ENCODE data around the gene HLCS. TPM values are rescaled to one million over a fixed set of nuclear protein-coding genes. Genes with fewer than 3 reads are reported as not detected.
"Not testable (repeated sequence)": the region's sequence is repeated elsewhere in the genome, so short reads cannot be mapped to it uniquely, and the experiment has no call there.

Gene HLCS
- total and polyA plus RNA-seq, 2 of the 4 experiments (the other 2 are of a cell fraction), result 10.6 to 21.0 TPM

DNA sequence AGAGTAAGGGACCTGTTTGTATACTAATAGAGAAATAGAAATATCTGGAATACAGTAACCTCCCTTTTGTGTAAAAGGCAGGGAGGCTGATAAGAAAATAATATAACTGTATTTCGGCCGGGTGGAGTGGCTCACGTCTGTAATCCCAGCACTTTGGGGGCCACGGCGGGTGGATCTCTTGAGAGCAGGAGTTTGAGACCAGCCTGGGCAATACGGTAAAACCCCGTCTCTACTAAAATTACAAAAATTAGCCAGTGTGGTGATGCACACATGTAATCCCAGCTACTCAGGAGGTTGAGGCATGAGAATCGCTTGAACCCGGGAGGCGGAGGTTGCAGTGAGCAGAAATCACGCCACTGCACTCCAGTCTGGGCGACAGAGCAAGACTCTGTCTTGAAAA, 28.8 kb upstream of the HLCS start:
- H2AK5ac ChIP-seq (ENCODE audit: low read depth, low read length); DNase-seq; H2BK120ac ChIP-seq (ENCODE audit: low read depth, low read length); H3K4me1 ChIP-seq (ENCODE audit: control insufficient read depth, insufficient read depth, low read length); BruUV-seq (replicated peaks); H3K9me3 ChIP-seq (ENCODE audit: control insufficient read depth, insufficient read depth, low read length); in situ Hi-C loops (cut with MboI; ENCODE audit: low sequenced_read_pairs); H3K27ac ChIP-seq (ENCODE audit: insufficient read depth, low read length); dilution Hi-C loops (cut with HindIII; ENCODE audit: low sequenced_read_pairs, unreplicated experiment); H2BK20ac ChIP-seq (ENCODE audit: low read depth, low read length); H4K5ac ChIP-seq (ENCODE audit: low read depth, low read length); H3K14ac ChIP-seq (replicated peaks; ENCODE audit: low read depth, low read length); H3K23ac ChIP-seq (ENCODE audit: low read depth, low read length); H4K20me1 ChIP-seq (ENCODE audit: insufficient read depth, low read length); H4K91ac ChIP-seq (ENCODE audit: insufficient read depth, low read depth, low read length); H3K4me3 ChIP-seq (ENCODE audit: insufficient read depth, low read depth, low read length); ATAC-seq (ENCODE audit: low read depth); CTCF ChIA-PET; H3K4me2 ChIP-seq (ENCODE audit: low read depth, low read length); H3K18ac ChIP-seq (ENCODE audit: low read depth, low read length); H3K36me3 ChIP-seq (ENCODE audit: control insufficient read depth, insufficient read depth, low read length); H2BK15ac ChIP-seq (ENCODE audit: low read depth, low read length); H3K4ac ChIP-seq (ENCODE audit: low read depth, low read length); H4K8ac ChIP-seq (ENCODE audit: low read depth in 2 of 2, low read length in 2 of 2); H3K9me1 ChIP-seq (ENCODE audit: insufficient read depth, low read length); H2AFZ ChIP-seq (replicated peaks; ENCODE audit: low read length, poor library complexity); intact Hi-C loops (cut with micrococcal nuclease); H2AK9ac ChIP-seq (replicated peaks; ENCODE audit: low read depth, low read length, poor library complexity); H3K9ac ChIP-seq (ENCODE audit: low read depth, low read length); H2BK5ac ChIP-seq (ENCODE audit: low read depth, low read length, poor library complexity, severe bottlenecking); H3K79me1 ChIP-seq (ENCODE audit: low read depth in 1 of 2, low read length in 2 of 2); POLR2A ChIA-PET (ENCODE audit: unreplicated experiment); H3K56ac ChIP-seq (ENCODE audit: extremely low read depth, insufficient read depth, low read length): not testable (repeated sequence)
- peaks cover 13% of the 10 kb centered on the region; the same call in 1 of the 2 replicates for H3K27me3 ChIP-seq (ENCODE audit: control insufficient read depth, insufficient read depth, low read length)
- WGBS, 2 experiments (ENCODE audit: extremely low coverage in 2 of 2, insufficient read length in 1 of 2), result no CpG with 5 or more reads among the region's 12 CpGs

Measured in IMR-90 (cell line).